SK-N-SH (cell line): ENCODE measurements around the gene SELPLG.

Experiments used
- CTCF ChIP-seq: fragments of 200-600 bp; sonication (generic); IDR thresholded peaks from 2 replicates; pipeline ENCODE4 v1.6.1; 2017; ENCODE audit warnings: antibody characterized with exemption, mild to moderate bottlenecking, moderate library complexity
- EP300 ChIP-seq, 2 experiments: IDR thresholded peaks; 2 replicates each; pipeline versions ENCODE4 v1.4.0 to v1.6.1; 2012; ENCODE audit warnings: borderline replicate concordance in 1 of 2, low read depth in 1 of 2, low read length in 1 of 2
- RAD21 ChIP-seq: IDR thresholded peaks from 2 replicates; pipeline ENCODE4 v1.6.1; 2012; ENCODE audit warnings: mild to moderate bottlenecking, low read length
- TAF1 ChIP-seq: IDR thresholded peaks from 2 replicates; pipeline ENCODE4 v1.6.1; 2012; ENCODE audit warnings: low read depth, mild to moderate bottlenecking, low read length, moderate library complexity, borderline replicate concordance
- YY1 ChIP-seq: IDR thresholded peaks from 2 replicates; pipeline ENCODE4 v1.4.0; 2012; ENCODE audit warnings: low read depth, mild to moderate bottlenecking

DNA sequence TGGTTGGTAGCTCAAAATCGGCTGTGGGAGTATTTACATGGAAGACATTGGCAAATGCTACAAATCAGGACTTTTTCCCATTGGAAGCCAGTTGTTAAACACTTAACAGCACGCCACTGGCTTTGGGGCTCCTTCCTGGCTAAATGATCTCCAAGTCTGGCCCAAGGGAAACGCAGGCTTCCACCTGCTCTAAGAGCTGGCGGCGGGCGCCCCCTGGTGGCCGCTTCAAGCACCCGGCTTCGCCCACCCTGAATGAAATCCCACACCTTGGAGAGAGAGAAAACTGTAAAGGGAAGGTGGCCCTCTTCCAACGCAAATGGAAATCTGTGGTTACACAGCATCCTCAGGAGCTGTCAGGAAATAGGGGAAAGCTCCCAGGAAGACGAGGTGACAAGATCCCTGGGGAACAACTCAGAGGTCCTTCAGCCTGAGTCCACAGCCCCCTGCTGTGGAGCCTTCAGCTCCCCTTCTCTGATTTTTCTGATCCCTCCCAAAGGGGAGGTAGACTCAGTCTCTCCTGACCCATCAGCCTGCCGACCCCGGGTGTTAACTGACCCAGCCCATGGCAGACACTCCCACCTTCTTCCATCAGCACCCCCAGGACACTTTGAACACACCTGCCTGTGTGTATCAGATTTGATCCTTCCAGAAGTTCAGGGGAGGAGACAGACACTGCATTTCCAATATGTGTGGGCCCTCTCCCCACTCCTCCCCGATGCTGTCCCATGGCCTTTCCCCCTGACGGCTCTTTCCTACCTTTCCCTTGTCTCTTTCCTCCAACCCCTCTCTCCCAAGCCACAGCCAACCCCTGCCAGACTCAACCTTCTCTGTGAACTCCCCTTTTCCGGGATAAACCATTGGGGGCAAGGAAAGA is 15.4 kb downstream of the SELPLG start:
- peak; percentile 98 for TF ChIP-seq CTCF
- peak; percentile 99 for TF ChIP-seq RAD21
- TF ChIP-seq YY1: no peak
- TF ChIP-seq EP300 (IDR thresholded peaks at IDR 0.05; ENCODE audit: borderline replicate concordance in 1 of 2, low read depth in 1 of 2, low read length in 1 of 2): no peak
- no peak for TF ChIP-seq TAF1
